ENCODE results near the gene ZNF385B.

ZNF385B gene

GRCh38 chr2:179677077-179677688 lies 184.2 kb downstream of the ZNF385B start:
- no peak for TF ChIP-seq CTCF (conservative IDR thresholded peaks at IDR 0.05; ENCODE audit: low read length)
- DNase-seq (ENCODE audit: low read depth): no peak
- H3K4me3 ChIP-seq (ENCODE audit: low read length): no peak overlapping the region

- no peak for DNase-seq (ENCODE audit: low read depth)
- H3K4me3 ChIP-seq (ENCODE audit: low read length): no peak overlapping the region
- no peak for TF ChIP-seq CTCF (conservative IDR thresholded peaks at IDR 0.05; ENCODE audit: low read length)
Measured at GRCh38 chr2:179675435-179675834, 186.0 kb downstream of the ZNF385B start.

- no peak for DNase-seq (ENCODE audit: low read depth)
- H3K4me3 ChIP-seq (ENCODE audit: low read length): no peak overlapping the region
- no peak for TF ChIP-seq CTCF (conservative IDR thresholded peaks at IDR 0.05; ENCODE audit: low read length)
Measured at GRCh38 chr2:179671043-179671981, 190.1 kb downstream of the ZNF385B start.

- DNase-seq (ENCODE audit: low read depth): no peak
- TF ChIP-seq CTCF (conservative IDR thresholded peaks at IDR 0.05; ENCODE audit: low read length): no peak
- H3K4me3 ChIP-seq (ENCODE audit: low read length): no peak overlapping the region
Measured at GRCh38 chr2:179669196-179669595, 192.2 kb downstream of the ZNF385B start.

- TF ChIP-seq CTCF (conservative IDR thresholded peaks at IDR 0.05; ENCODE audit: low read length): no peak
- no peak overlapping the region for H3K4me3 ChIP-seq (ENCODE audit: low read length)
- DNase-seq (ENCODE audit: low read depth): no peak
Measured at GRCh38 chr2:179664972-179665812, 196.2 kb downstream of the ZNF385B start.

- TF ChIP-seq CTCF (conservative IDR thresholded peaks at IDR 0.05; ENCODE audit: low read length): no peak
- no peak for DNase-seq (ENCODE audit: low read depth)
- H3K4me3 ChIP-seq (ENCODE audit: low read length): no peak overlapping the region
Measured at GRCh38 chr2:179661986-179662385, 199.4 kb downstream of the ZNF385B start.
